GM18499 (cell line): ENCODE data around the gene LSM14B.

ENCODE experiments used
- ATAC-seq: cut with Tn5 transposase; IDR thresholded peaks from one replicate; pipeline ENCODE4 v1.9.1; 2021; ENCODE audit warnings: moderate number of reproducible peaks; ENCODE audit not compliant: insufficient read depth, unreplicated experiment

LSM14B gene

DNA sequence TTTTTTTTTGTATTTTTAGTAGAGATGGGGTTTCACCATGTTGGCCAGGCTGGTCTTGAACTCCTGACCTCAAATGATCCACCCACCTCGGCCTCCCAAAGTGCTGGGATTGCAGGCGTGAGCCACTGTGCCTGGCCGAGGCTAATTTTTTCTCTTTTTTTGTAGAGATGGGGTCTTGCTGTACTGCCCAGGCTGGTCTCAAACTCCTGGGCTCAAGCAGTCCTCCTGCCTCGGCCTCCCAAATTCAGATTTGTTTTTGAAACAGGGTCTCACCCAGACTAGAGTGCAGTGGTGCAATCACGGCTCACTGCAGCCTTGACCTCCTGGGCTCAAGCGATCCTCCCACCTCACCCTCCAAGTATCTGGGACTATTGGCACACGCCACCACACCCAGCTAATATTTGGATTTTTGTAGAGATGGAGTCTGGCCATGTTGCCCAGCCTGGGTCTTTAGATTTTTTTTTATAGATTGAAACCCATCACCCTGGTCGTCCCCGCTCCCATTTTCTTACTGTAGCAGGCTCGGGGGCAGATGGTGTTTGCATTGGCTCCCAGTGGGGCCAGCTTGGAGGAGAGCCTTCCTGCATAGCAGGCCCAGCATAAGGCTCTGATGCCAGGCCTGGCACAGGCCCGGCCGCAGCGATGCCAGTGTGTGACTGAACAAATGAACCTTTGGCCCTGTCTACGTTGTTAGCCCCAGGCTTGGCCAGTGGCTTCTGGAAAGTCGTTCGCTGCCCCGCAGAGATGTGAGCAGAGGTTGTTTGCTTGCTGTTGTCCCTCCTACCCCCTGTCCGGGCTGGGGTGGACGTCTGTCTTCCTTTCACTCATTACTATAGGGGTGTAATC, 56.3 kb downstream of the LSM14B start:
- ATAC-seq, result no peak

DNA sequence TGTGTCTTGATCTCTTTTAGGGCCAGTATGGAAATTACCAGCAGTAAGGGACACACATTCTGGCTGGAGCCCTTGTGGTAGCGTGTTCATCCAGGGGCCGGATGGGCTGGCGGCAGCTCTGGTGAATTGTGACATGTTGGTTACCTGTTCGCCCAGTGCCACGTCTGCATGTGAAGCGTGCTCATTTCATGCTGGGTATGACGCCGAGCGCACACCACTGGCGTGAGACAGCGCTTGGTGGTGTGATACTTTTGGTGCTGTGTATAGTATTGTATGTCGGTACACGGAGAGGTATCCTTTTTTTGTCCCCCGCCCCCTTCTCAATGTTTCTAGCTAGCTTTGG, 56.9 kb downstream of the LSM14B start:
- no peak for ATAC-seq

DNA sequence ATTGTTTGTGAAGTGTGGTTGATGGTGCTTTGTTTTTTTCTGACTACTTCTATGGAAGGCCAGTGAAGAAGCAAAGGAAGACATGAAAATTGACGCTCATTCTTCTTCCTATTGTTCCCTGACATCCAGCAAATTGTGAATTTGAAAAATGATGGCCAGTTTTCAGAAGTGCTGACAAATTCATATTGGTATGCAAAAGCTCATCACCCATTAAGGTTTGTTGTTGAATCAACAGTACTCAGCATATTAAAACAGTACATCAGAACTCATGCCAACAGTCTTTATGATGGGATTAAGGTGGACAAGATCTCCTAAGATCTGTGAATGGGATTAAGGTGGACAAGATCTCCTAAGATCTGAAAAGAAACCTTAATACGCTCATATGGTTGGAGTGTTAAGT, 59.5 kb downstream of the LSM14B start:
- no peak for ATAC-seq

DNA sequence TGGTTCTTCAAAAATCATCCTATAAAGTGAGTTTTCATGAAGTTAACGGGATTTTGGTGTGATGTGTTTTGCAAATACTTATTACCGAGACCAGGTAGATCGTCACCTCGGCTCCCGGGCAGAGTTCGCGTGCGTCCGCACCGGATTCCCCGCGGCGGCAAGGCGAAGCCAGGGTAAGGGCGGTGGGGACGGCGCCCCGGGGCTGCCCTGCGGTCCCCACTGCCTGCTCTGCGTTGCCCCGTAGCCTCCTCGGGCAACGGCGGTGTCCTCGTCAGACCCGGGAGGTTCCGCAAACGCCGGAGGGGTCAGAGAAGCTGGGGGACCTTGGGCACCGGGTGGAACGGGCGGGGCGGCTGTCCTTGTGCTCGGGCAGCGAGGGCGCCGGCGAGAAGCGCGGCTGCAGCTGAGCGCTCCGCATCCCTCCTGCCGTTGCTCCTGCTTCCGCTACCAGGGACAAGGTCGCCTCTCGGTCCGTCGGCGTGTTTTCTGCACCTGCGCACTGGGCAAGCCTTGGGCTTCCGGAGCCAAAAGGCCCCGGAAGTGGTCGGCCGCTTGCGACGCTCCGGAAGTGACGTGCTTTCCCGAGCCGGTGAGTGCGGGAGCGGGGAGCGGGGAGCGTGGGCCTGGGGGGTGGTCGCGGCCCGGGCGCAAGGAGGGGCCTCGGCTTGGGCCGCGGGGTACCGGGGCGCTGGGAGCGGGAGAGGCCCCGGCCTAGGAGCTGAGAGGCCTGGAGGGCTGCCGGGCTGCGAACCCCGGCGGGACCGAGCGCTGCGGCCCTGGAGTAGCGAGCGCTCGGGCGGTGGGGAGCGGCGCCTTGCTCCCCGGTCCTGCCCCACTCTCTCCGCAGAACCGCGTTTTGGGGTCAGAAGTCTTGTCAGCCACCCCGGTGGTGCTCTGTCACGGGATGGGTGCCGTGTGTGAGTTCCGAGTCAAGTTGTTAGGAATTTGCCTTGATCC, 60.5 kb downstream of the LSM14B start, which contains the start of gene MTG2:
MTG2 (plus strand) TSS at position 560 of the 957 bp plus-strand sequence. CDS start 10,393 bp downstream, outside the sequence.
- ATAC-seq, result peak; percentile 73

DNA sequence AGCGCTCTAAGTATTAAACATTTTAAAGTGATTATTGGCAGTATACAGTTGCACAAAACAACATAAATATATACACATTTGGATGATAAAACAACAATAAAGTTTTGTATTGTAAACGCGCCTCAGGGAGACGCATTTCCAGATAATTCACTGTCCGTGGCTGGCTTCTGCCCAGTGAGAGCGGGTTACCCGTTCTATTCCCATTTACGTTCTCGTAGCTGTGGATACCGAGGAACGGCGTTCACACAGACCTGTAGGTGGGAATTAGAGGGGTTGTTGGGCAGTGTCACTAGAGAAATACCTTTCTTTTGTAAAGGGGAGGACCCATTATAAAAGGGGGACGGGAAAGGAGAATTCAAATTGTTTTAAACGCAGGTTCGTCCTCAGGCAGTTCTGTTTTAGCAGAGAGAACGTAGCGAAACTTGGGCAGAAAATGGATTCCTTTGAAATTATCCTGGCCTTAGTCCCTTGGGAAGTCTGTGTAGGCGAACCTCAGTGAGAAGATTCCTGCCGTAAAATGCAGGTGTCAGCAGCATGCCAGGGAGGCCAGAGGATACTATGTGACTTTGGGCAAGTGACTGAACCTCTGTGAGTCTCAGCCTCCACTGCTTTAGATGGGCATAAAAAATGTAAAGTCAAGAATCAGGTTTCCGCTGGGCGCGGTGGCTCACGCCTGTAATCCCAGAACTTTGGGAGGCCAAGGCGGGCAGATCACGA, 61.3 kb downstream of the LSM14B start:
- ATAC-seq, result no peak
